Measurements from ENCODE around the gene ESYT1.

DNA sequence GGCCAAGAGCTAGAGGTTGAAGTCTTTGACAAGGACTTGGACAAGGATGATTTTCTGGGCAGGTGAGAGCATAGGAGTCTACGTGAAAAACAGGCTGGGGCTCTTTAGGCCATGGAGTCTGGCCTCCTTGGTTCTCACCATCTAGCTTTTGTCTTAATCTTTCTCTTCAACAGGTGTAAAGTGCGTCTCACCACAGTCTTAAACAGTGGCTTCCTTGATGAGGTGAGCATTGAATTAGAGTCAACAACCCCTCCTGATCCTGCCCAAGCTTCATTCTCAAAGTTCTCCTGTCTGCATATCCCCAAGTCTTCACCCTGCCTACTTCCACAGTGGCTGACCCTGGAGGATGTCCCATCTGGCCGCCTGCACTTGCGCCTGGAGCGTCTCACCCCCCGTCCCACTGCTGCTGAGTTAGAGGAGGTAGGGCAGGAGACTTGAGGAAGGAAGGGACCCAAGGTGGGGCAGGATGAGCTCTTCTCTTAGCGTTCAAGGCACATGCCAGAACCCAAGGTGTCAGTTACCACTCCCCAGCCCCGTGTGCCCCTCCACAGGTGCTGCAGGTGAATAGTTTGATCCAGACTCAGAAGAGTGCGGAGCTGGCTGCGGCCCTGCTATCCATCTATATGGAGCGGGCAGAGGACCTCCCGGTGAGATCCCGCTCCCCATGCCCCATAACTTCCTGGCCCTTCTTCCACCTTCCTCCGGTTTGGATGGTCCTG, 9.9 kb downstream of the ESYT1 start:
- TF ChIP-seq POLR2AphosphoS5 (IDR thresholded peaks at IDR 0.05) (no peak), POLR2A (IDR thresholded peaks at IDR 0.05) (no peak)
